NCI-H1105 treated with DMSO at 0.1 percent for 48 hours (cell line): ENCODE measurements around the gene RAD51B.

ENCODE experiments used
- DNase-seq: peaks from one replicate; lab custom pipeline; 2025; lab: John Stamatoyannopoulos, UW

RAD51B gene

GRCh38 chr14:68306265-68306933 lies 486.8 kb downstream of the RAD51B start:
- no peak for DNase-seq

DNA sequence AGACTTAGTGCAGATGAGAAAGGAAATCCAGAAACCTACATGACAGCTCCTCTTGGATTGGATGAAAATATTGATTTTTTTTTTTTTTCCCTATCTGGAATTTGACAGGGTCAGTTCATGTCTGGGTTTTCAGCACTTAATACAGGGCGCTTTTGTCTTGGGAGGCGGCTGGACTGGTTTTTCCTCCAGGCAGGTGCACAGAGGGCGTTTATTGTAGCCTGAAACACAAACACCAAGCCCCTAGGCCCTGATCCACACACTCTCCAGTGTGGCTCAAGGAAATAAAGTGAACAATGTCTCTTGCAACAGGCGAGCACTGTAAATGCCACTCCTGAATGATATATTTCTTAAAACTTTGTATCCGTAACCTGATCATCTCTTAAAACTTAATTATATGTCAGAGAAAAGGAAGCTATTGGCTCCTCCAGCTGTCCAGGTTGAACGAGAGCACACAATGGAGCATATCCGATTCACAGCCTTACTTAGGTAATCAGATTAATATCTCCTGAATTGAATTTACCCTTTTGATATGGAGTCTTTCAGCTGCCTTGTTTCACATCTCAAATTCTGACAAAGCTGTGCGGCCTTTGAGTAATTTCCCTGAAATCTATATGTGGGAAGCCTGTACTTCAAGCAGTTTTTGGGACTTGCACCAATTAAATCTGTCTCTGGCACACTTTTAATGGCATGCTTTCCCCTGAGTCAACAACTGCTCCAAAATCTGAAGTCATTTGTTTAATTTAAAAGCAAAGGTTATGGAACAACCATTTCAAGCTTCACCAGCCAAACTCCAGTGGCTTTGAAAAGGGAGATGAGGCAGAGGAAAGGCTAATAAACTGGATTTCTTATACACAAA lies 487.6 kb downstream of the RAD51B start:
- DNase-seq: peak; percentile 90

DNA sequence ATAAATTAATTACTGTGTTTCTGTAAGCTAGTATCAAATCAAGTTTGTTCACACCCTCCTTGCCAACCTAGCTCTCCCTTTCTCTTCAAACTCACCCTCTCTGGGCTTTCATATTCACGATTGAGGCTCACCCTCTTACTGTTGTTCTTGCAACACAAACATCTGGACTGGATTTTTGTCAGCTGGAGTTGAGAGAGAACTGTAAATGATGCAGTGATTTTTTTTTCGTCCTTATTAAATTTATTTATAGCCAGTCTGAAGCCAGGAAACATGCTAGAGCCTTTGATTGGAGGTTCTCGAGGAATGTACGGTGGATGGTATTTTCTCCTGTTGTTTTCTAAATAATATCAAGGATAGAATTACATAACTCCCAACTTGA lies 488.2 kb downstream of the RAD51B start:
- no peak for DNase-seq

DNA sequence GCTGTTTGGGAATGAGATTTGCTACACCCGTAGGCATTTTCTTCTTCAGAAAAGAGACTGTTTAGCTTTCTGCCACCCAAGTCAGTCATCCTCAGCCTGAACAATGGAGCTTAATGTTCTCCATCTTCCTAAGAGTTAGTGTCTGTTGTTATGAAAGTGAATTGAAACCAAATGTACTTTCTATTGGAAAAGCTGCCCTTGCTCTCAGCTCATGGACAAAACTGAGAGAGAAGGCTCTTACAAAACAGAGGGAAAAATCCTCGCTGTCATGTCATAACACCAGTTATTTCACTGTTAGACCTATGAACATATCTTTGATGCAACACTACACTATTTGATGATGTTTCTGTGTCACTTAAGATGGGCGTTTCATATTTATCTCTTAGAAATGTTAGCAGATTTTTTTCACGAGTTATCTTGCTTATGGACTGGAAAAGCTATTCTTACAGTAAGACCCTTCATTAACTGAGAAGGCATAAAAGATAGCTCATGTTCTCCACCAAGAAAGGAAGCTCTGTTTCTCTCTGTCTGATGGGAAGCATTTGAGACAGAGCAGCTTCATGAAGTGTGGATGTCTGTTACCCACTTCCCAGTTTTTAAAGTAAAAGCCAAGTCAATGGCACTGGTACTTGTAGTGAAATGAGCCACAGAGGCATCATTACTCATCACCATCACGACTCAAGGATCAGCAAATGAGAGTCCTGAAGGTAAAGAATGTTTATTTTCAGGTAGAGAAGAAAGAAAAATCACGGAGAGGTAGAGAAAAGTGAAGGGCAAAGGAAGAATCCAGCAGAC lies 489.3 kb downstream of the RAD51B start:
- DNase-seq: no peak

DNA sequence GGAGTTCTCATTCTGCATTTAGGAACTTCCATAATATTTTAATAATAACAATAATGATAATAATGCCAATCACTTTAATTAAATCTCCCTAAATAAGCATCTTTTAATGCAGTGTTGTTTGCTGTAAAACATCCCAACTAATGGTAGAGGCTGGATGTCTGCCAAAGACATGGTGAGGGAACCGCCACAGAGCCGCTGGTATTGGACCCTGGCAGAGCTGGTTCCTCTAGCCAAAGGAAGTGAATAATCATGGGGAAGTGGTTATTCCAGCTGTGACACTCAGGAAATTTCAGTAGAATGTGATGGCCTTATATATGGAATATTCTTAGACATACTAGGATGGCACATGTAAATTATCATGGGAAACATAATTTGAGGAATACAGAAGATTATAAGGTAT lies 490.0 kb downstream of the RAD51B start:
- DNase-seq: peak; percentile 35

- DNase-seq: no peak
Measured at GRCh38 chr14:68312300-68312699, 492.7 kb downstream of the RAD51B start.

- DNase-seq: no peak
Measured at GRCh38 chr14:68312884-68313610, 493.5 kb downstream of the RAD51B start.

DNA sequence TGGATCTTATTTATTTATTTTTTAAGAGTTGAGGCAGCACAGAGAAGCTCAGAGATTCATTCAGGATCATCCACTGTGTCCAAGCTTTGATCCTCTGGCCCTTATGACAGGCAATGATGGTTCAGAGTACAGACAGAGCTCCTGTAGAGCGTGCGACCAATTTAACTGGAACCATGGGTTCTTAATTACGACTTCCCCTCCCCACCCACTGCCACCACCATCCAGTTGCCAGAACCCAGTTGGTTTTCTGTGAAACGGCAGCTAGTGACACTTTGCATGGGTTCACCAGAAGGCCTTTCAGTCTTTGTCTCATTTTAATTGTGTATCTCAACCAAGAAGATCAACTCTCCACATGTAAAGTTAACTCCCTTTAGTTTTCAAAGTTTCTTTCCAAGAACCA lies 495.1 kb downstream of the RAD51B start:
- DNase-seq: no peak

DNA sequence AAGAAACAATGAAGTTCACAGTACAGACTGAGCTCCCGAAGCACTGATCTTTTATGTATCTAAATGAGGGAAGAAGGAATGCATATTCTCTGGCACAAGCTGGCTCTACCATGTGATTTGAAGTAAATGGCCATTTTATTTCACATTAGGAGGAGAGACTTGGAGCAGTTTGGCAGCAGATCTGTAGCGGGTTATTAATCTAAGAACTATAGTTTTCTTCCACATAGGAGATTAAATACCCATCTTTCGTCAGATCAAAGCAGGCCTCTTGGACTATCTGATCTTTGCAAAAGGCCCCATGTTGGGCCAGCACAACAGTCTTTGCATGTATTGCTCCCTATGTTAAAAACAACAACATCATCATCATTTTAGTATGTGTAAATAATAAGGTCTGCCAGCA lies 495.5 kb downstream of the RAD51B start:
- no peak for DNase-seq

GRCh38 chr14:68316078-68316868 lies 496.7 kb downstream of the RAD51B start:
- DNase-seq: no peak

DNA sequence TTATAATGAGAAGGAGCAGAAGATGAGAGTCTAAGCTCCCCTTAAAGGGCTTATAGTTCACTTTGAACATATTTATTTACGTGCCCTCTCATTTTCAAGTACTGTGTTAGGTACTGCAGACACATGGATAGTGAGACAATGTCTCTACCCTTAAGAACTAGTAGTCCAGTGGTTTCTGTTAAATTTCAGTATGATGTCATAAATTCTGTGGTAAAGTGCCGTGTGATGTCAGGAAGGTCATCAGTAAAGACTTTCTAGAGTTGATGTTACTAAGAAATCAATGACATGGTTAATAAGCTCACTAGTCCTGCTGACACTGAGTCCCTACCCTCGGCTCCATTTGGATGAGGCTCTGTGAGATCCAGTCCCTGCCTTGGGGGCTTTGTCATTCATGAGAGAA lies 497.7 kb downstream of the RAD51B start:
- no peak for DNase-seq

DNA sequence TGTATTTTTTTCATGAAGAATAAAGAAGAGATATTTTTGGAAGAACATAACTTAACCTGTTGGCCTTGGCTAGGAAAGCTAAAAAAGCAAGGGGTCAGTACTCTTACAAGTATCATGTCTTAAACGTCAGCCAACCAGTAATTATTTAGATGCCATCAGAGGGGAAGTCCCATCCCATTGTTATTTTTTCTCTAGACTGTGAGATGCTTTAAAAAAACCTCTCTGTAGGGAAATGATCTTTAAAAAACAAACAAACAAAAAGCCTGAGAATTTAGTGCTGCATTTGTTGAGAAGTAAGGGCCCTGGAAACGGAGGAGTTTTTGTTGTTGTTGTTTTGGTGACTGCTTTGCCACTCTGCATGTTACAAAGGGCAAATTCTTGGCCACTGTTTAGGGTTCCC lies 499.2 kb downstream of the RAD51B start:
- no peak for DNase-seq

DNA sequence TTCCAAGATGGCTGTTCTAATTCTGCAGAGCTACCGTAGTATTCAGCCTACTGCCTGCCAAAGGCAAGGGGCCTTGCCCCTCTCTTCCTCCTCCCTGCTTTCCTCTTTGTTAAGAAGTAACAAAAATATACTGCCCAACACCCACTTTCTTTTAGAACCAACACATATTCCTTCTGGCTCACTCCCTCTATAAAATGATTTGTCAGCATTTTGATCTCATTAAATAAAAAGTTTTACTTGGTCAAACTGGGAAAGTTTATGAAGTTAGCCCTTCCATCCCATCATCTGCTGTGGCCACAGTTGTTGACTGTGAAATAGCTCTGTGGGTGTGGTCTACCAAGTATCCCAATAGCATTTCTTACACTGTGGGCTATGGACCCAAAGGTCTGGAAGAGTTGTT lies 500.9 kb downstream of the RAD51B start:
- no peak for DNase-seq

DNA sequence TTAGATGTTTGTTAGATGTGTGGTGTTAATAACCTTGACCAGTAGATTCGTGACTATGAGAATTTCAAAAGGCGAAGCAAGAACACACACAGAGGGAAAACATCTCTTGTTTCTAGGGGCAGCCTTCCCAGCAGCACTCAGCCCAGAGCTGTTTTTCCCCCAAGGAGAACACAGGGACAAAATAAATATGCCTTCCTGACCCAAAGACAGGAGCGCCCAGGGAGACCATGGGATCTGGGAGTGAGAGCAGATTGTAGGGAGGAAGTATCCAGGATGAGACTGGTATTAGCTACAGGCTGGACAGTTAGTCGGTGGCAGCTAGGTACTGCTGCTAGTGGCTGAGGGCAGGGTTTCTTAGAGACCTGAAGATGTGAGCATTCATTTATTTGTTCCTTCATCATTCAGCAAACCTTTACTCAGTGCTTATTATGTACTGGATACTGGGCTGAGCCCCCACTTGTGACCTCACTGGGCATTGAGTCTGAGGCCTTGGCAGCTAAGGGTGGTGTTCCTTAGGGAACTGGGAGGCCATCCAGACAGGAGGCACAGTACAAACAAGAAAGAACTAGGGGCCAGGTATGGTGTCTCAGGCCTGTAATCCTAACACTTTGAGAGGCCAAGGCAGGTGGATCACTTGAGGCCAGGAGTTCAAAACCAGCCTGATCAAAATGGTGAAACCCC lies 503.5 kb downstream of the RAD51B start:
- DNase-seq: no peak

DNA sequence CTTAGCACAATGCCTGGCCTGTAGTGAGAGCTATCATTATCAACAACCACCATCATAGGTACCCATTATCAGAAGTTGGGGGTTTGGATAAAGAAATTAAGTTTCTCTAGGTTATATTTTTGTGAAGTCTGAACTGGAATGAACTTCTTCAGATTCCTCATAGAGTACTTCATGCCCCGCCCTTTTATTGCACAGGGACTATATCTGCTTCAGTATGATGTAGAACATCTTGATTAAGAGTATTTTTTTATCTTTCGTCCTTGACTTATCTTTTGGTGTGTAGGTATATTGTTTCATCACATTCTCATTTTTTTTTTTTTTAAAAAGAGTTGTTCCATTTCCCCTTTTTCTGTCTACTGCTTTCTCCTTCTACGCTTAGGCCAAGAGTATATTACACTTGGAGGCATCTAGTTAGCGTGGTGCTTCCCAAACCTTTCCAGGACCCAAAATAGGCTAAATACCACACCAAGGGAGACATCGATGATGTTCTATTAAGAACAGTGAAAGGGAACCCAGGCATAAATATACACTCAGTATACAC lies 505.8 kb downstream of the RAD51B start:
- no peak for DNase-seq

DNA sequence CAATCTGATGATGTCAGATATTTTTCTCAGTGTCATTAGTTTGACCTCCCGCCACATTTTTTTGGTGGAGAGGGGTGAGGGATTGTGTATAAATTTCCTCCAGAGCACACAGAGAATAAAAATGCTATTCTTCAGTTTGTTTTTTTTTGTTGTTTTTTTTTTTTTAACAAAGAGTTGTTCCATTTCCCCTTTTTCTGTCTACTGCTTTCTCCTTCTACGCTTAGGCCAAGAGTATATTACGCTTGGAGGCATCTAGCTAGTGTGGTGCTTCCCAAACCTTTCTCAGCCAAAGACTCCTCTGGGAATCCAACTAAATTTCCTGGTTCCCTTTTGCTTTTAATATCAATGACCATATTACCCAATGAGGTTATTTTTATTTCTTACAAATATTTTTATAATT lies 507.7 kb downstream of the RAD51B start:
- no peak for DNase-seq

DNA sequence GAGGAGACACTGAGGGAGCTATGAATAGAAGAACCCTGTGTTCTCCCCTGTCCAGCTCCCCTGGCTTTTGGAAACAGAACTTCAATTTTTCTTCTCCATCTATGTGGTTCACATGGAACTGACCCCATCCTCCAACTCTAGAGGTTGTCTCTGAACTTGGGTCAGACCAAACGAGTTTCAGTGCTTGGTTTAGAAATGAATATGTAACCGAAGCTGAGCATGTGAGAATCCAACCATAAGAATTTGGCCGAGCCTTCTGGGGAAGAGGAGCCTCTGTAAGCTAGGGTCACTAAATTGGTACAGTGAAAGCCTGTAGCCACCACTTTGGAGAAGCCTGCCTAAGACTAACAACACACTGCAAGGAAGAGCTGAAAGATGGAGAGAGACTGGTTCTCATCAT lies 508.9 kb downstream of the RAD51B start:
- DNase-seq: no peak

DNA sequence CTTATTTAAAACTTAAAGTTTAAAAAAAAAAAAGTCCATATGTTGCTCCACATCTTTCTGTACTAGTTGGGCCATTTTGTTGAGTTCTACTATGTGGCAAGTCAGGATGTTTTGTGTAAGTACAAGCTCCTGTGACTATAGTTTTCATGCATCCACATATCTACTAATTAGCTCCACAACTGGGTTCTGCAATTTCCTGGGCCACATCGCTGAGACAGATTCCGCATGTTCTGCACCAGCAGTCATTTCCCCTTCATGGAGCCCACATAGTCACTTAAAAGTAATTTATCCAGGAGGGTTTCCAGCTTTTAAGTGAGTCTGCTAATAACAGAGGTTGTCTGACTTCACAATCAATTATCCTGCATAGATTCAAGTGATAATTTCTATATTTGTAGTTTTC lies 511.8 kb downstream of the RAD51B start:
- no peak for DNase-seq

DNA sequence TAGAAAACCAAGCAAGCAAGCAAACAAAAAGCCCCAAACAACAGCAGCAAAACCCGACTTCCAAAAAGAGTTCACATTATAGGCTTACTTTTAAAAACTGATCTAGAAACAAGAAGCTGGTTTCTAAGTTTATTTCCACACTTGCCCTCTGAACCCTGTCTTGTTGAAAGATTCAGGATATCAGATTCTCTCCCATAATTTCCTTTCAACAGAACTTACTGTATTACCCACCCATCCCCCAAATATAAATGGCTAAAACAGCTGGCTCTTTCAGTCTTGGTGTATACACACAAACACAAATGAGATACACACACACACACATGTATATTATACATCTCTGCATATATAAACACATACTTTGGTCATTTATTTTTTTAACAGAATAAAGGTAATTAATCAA lies 512.4 kb downstream of the RAD51B start:
- DNase-seq: no peak

DNA sequence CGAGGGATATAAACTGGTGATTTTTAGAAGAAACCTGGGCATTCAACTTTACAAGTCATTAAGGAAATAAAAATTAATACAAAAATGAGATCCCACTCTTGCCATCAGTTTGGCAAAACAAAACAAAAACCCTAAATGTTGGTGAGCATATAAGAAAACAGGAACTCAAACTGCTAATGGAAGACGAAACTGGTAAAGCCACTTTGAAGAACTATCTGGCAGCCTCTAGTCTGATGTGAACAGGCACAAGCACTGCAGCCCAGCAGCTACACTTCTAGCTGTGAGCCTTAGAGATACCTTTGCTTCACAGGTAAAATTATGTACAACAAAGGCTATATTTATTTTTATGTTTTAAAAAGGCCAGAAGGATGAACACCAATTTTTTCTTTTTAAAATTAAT lies 513.7 kb downstream of the RAD51B start:
- DNase-seq: no peak

DNA sequence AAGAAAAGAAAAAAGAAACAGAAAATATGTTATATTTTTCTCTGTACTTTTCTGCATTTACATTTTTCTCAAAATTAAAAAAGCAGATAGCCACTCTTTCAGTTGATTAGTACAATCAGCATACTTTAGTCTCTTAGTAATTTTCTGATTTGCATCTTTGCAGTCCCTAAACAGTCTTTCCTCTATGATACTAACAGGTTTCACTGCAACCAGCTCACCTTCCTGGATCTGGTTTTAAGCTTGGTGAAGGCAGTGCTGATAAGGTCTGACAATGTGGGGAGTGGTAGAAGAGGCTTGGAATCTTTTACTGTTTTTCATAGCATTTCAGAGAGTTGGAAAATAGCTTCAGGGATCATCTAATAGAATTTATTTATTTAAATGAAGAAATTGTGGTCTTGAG lies 515.7 kb downstream of the RAD51B start:
- no peak for DNase-seq
